GM10266 (cell line): ENCODE measurements around the gene FERMT1.

Experiments
- DNase-seq: peaks from one replicate; pipeline ENCODE4 v3.0.0; 2012; ENCODE audit errors: extremely low spot score
- CTCF ChIP-seq: IDR thresholded peaks from 2 replicates; pipeline ENCODE4 v1.5.1; 2012; ENCODE audit warnings: mild to moderate bottlenecking, low read depth; ENCODE audit not compliant: control insufficient read depth, insufficient read depth; ENCODE audit errors: missing control alignments

Gene FERMT1

GRCh38 chr20:6030453-6031080, 92.3 kb downstream of the FERMT1 start:
- TF ChIP-seq CTCF: no peak
- DNase-seq: no peak

- TF ChIP-seq CTCF: no peak
- no peak for DNase-seq
Observed at GRCh38 chr20:6029538-6029937, 93.3 kb downstream of the FERMT1 start.

DNA sequence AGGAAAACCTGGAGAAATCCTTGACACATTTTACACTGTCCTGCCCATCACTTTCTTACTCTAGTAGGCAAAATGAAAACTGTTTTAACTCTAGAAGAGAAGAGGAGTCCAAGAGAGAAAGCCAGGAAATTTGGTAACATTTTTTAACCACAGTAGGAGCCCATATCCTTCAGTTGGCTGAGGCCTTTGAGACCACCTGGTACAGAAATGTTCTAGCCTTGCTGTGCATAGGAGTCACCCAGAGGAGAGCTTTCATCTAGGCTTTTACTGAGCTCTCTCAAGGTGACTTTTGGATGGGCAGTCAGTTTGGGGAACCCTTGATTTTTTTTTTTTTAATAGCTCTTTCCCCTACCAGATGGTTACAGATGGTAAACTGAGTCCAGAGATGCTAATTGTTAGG, 94.0 kb downstream of the FERMT1 start:
- no peak for TF ChIP-seq CTCF
- no peak for DNase-seq

DNA sequence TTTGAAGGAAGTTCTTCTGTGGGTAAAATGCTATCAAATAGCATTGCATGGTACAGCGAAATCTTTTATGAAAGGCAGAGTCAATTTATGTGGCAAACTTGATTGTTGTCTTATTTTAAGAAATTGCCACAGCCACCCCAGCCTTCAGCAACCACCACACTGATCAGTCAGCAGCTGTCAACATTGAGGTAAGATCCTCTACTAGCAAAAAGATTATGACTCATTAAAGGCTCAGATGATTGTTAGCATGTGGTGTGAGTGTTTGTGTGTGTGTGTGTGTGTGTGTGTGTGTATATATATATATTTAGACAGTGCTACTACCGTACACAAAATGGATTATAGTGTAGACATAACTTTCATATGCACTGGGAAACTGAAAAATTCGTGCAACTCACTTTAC, 96.8 kb downstream of the FERMT1 start:
- TF ChIP-seq CTCF: no peak
- no peak for DNase-seq
